WTC11 (cell line): Measurements from ENCODE around the gene KLRB1. TPM values are rescaled to one million over a fixed set of nuclear protein-coding genes. Genes with fewer than 3 reads are reported as not detected.

Experiments
- ATAC-seq: fragments of 200-7000 bp; cut with Tn5 transposase; 2 replicates; pipeline ENCODE4 v1.10.0; 2021; ENCODE audit warnings: mild to moderate bottlenecking, moderate library complexity
- CTCF ChIA-PET: fragments of 300-600 bp; sonication (Branson Sonifier 250); formaldehyde crosslinking; loops from one replicate; lab custom pipeline; 2021; ENCODE audit warnings: antibody characterized with exemption; lab: Charles Lee
- POLR2A ChIA-PET: fragments of 350-600 bp; sonication (Branson Sonifier 250); formaldehyde crosslinking; loops from one replicate; lab custom pipeline; 2021; ENCODE audit warnings: antibody characterized with exemption; lab: Charles Lee
- DNase-seq: peaks from one replicate; pipeline ENCODE4 v3.0.0; 2021; ENCODE audit warnings: low spot score
- H3K27ac Mint-ChIP-seq: 2 replicates; pipeline ENCODE4 v1.8.0; 2021; ENCODE audit warnings: mixed read lengths
- H3K27me3 Mint-ChIP-seq: 2 replicates; pipeline ENCODE4 v1.8.0; 2021; ENCODE audit warnings: low read depth, mild to moderate bottlenecking, moderate library complexity, mixed read lengths
- H3K36me3 Mint-ChIP-seq: 2 replicates; pipeline ENCODE4 v1.8.0; 2021; ENCODE audit warnings: mixed read lengths
- H3K4me1 Mint-ChIP-seq: 2 replicates; pipeline ENCODE4 v1.8.0; 2022; ENCODE audit warnings: mixed read lengths
- H3K4me3 Mint-ChIP-seq: 2 replicates; pipeline ENCODE4 v1.8.0; 2021; ENCODE audit warnings: mild to moderate bottlenecking, moderate library complexity, mixed read lengths
- H3K9me3 Mint-ChIP-seq: 2 replicates; pipeline ENCODE4 v1.8.0; 2021; ENCODE audit warnings: mixed read lengths
- FOXJ3 ChIP-seq: sonication (generic); formaldehyde crosslinking; IDR thresholded peaks from 2 replicates; pipeline ENCODE4 v1.9.0; 2021; ENCODE audit warnings: missing genetic modification reagents, mild to moderate bottlenecking, borderline replicate concordance
- NR2C2 ChIP-seq: sonication (generic); formaldehyde crosslinking; IDR thresholded peaks from 2 replicates; pipeline ENCODE4 v1.8.0; 2022; ENCODE audit warnings: mild to moderate bottlenecking, missing genetic modification reagents
- NR3C1 ChIP-seq: sonication (generic); formaldehyde crosslinking; conservative IDR thresholded peaks from 2 replicates; pipeline ENCODE4 v1.8.1; 2023; ENCODE audit warnings: low read depth, mild to moderate bottlenecking, missing genetic modification reagents
- PREB ChIP-seq: sonication (generic); formaldehyde crosslinking; IDR thresholded peaks from 2 replicates; pipeline ENCODE4 v1.8.1; 2022; ENCODE audit warnings: mild to moderate bottlenecking, missing genetic modification reagents, moderate library complexity, borderline replicate concordance
- SMAD3 ChIP-seq: sonication (generic); formaldehyde crosslinking; IDR thresholded peaks from 2 replicates; pipeline ENCODE4 v1.8.0; 2022; ENCODE audit warnings: missing genetic modification reagents, mild to moderate bottlenecking, borderline replicate concordance
- SOX15 ChIP-seq: fragments of 250-450 bp; sonication (Bioruptor Pico); IDR thresholded peaks from 2 replicates; pipeline ENCODE4 v1.9.0; 2021; ENCODE audit warnings: mild to moderate bottlenecking
- SP1 ChIP-seq: sonication (generic); formaldehyde crosslinking; conservative IDR thresholded peaks from 2 replicates; pipeline ENCODE4 v1.8.1; 2022; ENCODE audit warnings: missing genetic modification reagents
- ZBTB43 ChIP-seq: sonication (generic); formaldehyde crosslinking; IDR thresholded peaks from 2 replicates; pipeline ENCODE4 v1.8.1; 2023; ENCODE audit warnings: mild to moderate bottlenecking, missing genetic modification reagents
- ZNF121 ChIP-seq: sonication (generic); formaldehyde crosslinking; IDR thresholded peaks from 2 replicates; pipeline ENCODE4 v1.8.0; 2023; ENCODE audit warnings: missing genetic modification reagents
- ZNF671 ChIP-seq: fragments of 250-450 bp; sonication (Bioruptor Pico); IDR thresholded peaks from 2 replicates; pipeline ENCODE4 v1.8.0; 2021; ENCODE audit warnings: mild to moderate bottlenecking
- total RNA-seq: library from RNA; stranded (reverse); gene quantifications from 3 replicates; pipeline ENCODE4 v1.2.3, GENCODE V29; 2021
- TF ChIP-seq, protein P1 (sequence below): sonication (generic); formaldehyde crosslinking; IDR thresholded peaks from 2 replicates; pipeline ENCODE4 v1.8.0; 2023; ENCODE audit warnings: missing genetic modification reagents, mild to moderate bottlenecking, borderline replicate concordance
- TF ChIP-seq, protein P2 (sequence below): sonication (generic); formaldehyde crosslinking; IDR thresholded peaks from 2 replicates; pipeline ENCODE4 v1.8.0; 2022; ENCODE audit warnings: mild to moderate bottlenecking, missing genetic modification reagents
- TF ChIP-seq, protein P3 (sequence below): fragments of 250-450 bp; sonication (Bioruptor Pico); IDR thresholded peaks from 2 replicates; pipeline ENCODE4 v1.8.0; 2021; ENCODE audit warnings: mild to moderate bottlenecking
- TF ChIP-seq, protein P4 (sequence below): sonication (generic); formaldehyde crosslinking; conservative IDR thresholded peaks from 2 replicates; pipeline ENCODE4 v1.8.1; 2023; ENCODE audit warnings: mild to moderate bottlenecking, low read depth, missing genetic modification reagents, moderate library complexity
- TF ChIP-seq, protein P5 (sequence below): sonication (generic); formaldehyde crosslinking; conservative IDR thresholded peaks from 2 replicates; pipeline ENCODE4 v1.8.1; 2022; ENCODE audit warnings: mild to moderate bottlenecking, missing genetic modification reagents
- TF ChIP-seq, protein P6 (sequence below): sonication (generic); formaldehyde crosslinking; IDR thresholded peaks from 2 replicates; pipeline ENCODE4 v1.8.1; 2022; ENCODE audit warnings: low read depth, mild to moderate bottlenecking, moderate library complexity, missing genetic modification reagents, borderline replicate concordance

The KLRB1 gene
- total RNA-seq, 1 experiment from 2014 or later: not detected

GRCh38 chr12:9626291-9626690 lies 18.6 kb upstream of the KLRB1 start (continued):
- TF ChIP-seq, protein P1, sequence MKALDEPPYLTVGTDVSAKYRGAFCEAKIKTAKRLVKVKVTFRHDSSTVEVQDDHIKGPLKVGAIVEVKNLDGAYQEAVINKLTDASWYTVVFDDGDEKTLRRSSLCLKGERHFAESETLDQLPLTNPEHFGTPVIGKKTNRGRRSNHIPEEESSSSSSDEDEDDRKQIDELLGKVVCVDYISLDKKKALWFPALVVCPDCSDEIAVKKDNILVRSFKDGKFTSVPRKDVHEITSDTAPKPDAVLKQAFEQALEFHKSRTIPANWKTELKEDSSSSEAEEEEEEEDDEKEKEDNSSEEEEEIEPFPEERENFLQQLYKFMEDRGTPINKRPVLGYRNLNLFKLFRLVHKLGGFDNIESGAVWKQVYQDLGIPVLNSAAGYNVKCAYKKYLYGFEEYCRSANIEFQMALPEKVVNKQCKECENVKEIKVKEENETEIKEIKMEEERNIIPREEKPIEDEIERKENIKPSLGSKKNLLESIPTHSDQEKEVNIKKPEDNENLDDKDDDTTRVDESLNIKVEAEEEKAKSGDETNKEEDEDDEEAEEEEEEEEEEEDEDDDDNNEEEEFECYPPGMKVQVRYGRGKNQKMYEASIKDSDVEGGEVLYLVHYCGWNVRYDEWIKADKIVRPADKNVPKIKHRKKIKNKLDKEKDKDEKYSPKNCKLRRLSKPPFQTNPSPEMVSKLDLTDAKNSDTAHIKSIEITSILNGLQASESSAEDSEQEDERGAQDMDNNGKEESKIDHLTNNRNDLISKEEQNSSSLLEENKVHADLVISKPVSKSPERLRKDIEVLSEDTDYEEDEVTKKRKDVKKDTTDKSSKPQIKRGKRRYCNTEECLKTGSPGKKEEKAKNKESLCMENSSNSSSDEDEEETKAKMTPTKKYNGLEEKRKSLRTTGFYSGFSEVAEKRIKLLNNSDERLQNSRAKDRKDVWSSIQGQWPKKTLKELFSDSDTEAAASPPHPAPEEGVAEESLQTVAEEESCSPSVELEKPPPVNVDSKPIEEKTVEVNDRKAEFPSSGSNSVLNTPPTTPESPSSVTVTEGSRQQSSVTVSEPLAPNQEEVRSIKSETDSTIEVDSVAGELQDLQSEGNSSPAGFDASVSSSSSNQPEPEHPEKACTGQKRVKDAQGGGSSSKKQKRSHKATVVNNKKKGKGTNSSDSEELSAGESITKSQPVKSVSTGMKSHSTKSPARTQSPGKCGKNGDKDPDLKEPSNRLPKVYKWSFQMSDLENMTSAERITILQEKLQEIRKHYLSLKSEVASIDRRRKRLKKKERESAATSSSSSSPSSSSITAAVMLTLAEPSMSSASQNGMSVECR (CRISPR knock-in tag): no peak
- TF ChIP-seq SOX15 (CRISPR knock-in tag) (no peak), NR2C2 (CRISPR knock-in tag) (no peak), NR3C1 (CRISPR knock-in tag) (no peak), PREB (CRISPR knock-in tag) (no peak)
- TF ChIP-seq, protein P2, sequence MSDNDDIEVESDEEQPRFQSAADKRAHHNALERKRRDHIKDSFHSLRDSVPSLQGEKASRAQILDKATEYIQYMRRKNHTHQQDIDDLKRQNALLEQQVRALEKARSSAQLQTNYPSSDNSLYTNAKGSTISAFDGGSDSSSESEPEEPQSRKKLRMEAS (CRISPR knock-in tag): no peak

- no peaks in the 10 kb centered on the region for H3K27me3 Mint-ChIP-seq
- DNase-seq (no peak), ATAC-seq (no peak)
- H3K4me1 Mint-ChIP-seq: no peaks in the 10 kb centered on the region
- no peak overlapping the region for H3K27ac Mint-ChIP-seq
- H3K36me3 Mint-ChIP-seq: no peaks in the 10 kb centered on the region
- CTCF ChIA-PET: interaction anchor here (1.1 kb wide), 1 partner anchor 156 kb away, joined by 4 read pairs; no protein-coding TSS in a partner anchor
- H3K4me3 Mint-ChIP-seq: no peak overlapping the region
- POLR2A ChIA-PET: no interaction called here
- H3K9me3 Mint-ChIP-seq: peaks cover 4% of the 10 kb centered on the region; the same call in 1 of the 2 replicates
- TF ChIP-seq PREB (CRISPR knock-in tag) (no peak), ZBTB43 (no peak), ZNF121 (CRISPR knock-in tag) (no peak), SP1 (no peak), ZNF671 (no peak), SMAD3 (CRISPR knock-in tag) (no peak), FOXJ3 (no peak)
- TF ChIP-seq, protein P3, sequence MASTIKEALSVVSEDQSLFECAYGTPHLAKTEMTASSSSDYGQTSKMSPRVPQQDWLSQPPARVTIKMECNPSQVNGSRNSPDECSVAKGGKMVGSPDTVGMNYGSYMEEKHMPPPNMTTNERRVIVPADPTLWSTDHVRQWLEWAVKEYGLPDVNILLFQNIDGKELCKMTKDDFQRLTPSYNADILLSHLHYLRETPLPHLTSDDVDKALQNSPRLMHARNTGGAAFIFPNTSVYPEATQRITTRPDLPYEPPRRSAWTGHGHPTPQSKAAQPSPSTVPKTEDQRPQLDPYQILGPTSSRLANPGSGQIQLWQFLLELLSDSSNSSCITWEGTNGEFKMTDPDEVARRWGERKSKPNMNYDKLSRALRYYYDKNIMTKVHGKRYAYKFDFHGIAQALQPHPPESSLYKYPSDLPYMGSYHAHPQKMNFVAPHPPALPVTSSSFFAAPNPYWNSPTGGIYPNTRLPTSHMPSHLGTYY (CRISPR knock-in tag): no peak
- TF ChIP-seq, protein P4, sequence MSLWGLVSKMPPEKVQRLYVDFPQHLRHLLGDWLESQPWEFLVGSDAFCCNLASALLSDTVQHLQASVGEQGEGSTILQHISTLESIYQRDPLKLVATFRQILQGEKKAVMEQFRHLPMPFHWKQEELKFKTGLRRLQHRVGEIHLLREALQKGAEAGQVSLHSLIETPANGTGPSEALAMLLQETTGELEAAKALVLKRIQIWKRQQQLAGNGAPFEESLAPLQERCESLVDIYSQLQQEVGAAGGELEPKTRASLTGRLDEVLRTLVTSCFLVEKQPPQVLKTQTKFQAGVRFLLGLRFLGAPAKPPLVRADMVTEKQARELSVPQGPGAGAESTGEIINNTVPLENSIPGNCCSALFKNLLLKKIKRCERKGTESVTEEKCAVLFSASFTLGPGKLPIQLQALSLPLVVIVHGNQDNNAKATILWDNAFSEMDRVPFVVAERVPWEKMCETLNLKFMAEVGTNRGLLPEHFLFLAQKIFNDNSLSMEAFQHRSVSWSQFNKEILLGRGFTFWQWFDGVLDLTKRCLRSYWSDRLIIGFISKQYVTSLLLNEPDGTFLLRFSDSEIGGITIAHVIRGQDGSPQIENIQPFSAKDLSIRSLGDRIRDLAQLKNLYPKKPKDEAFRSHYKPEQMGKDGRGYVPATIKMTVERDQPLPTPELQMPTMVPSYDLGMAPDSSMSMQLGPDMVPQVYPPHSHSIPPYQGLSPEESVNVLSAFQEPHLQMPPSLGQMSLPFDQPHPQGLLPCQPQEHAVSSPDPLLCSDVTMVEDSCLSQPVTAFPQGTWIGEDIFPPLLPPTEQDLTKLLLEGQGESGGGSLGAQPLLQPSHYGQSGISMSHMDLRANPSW (CRISPR knock-in tag): no peak
- TF ChIP-seq, protein P1 (CRISPR knock-in tag): no peak
- TF ChIP-seq, protein P5, sequence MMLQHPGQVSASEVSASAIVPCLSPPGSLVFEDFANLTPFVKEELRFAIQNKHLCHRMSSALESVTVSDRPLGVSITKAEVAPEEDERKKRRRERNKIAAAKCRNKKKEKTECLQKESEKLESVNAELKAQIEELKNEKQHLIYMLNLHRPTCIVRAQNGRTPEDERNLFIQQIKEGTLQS (CRISPR knock-in tag): no peak
- TF ChIP-seq, protein P6, sequence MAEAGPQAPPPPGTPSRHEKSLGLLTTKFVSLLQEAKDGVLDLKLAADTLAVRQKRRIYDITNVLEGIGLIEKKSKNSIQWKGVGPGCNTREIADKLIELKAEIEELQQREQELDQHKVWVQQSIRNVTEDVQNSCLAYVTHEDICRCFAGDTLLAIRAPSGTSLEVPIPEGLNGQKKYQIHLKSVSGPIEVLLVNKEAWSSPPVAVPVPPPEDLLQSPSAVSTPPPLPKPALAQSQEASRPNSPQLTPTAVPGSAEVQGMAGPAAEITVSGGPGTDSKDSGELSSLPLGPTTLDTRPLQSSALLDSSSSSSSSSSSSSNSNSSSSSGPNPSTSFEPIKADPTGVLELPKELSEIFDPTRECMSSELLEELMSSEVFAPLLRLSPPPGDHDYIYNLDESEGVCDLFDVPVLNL: no peak
Measured at GRCh38 chr12:9625019-9625418, 17.3 kb upstream of the KLRB1 start.
